ENCODE data around the gene WNT9A.

The WNT9A gene

GRCh38 chr1:227942021-227942715 lies 5.6 kb downstream of the WNT9A start:
- no peak overlapping the region for H3K4me3 ChIP-seq (ENCODE audit: low read depth, low read length)

GRCh38 chr1:227941509-227942020 lies 6.2 kb downstream of the WNT9A start:
- no peak overlapping the region for H3K4me3 ChIP-seq (ENCODE audit: low read depth, low read length)

- no peak overlapping the region for H3K4me3 ChIP-seq (ENCODE audit: low read depth, low read length)
These were observed 6.9 kb downstream of the WNT9A start for GRCh38 chr1:227940791-227941241.

GRCh38 chr1:227939791-227940771 lies 7.7 kb downstream of the WNT9A start:
- H3K4me3 ChIP-seq (ENCODE audit: low read depth, low read length): no peak overlapping the region

- H3K4me3 ChIP-seq (ENCODE audit: low read depth, low read length): no peak overlapping the region
These were observed 8.6 kb downstream of the WNT9A start for GRCh38 chr1:227938911-227939790.

GRCh38 chr1:227938276-227938675 lies 9.5 kb downstream of the WNT9A start:
- no peak overlapping the region for H3K4me3 ChIP-seq (ENCODE audit: low read depth, low read length)

- no peak overlapping the region for H3K4me3 ChIP-seq (ENCODE audit: low read depth, low read length)
These were observed 9.9 kb downstream of the WNT9A start for GRCh38 chr1:227937838-227938145.

GRCh38 chr1:227937031-227937837 lies 10.5 kb downstream of the WNT9A start:
- H3K4me3 ChIP-seq (ENCODE audit: low read depth, low read length): no peak overlapping the region

GRCh38 chr1:227935826-227936225 lies 11.9 kb downstream of the WNT9A start:
- H3K4me3 ChIP-seq (ENCODE audit: low read depth, low read length): no peak overlapping the region

GRCh38 chr1:227934476-227935313 lies 13.0 kb downstream of the WNT9A start:
- H3K4me3 ChIP-seq (ENCODE audit: low read depth, low read length): no peak overlapping the region

GRCh38 chr1:227929751-227930472 lies 17.8 kb downstream of the WNT9A start:
- H3K4me3 ChIP-seq (ENCODE audit: low read depth, low read length): no peak overlapping the region

GRCh38 chr1:227928811-227929375 lies 18.8 kb downstream of the WNT9A start:
- no peak overlapping the region for H3K4me3 ChIP-seq (ENCODE audit: low read depth, low read length)

GRCh38 chr1:227927971-227928741 lies 19.6 kb downstream of the WNT9A start:
- no peak overlapping the region for H3K4me3 ChIP-seq (ENCODE audit: low read depth, low read length)

- no peak overlapping the region for H3K4me3 ChIP-seq (ENCODE audit: low read depth, low read length)
These were observed 20.5 kb downstream of the WNT9A start for GRCh38 chr1:227926896-227927885.

GRCh38 chr1:227926216-227926791 lies 21.4 kb downstream of the WNT9A start:
- H3K4me3 ChIP-seq (ENCODE audit: low read depth, low read length): no peak overlapping the region

All from iPS-11a (cell line).